A549 (cell line): Measurements from ENCODE around the gene GALNTL6. TPM values are rescaled to one million over a fixed set of nuclear protein-coding genes. Genes with fewer than 3 reads are reported as not detected.

ENCODE experiments used
- ATAC-seq, 2 experiments: fragments of 200-7000 bp in 1 of 2; fragments of >200 bp in 1 of 2; cut with Nextera tagmentation in 1 of 2; cut with Tn5 transposase in 1 of 2; 3 replicates each; pipeline versions ENCODE4 v1.8.0 to v1.9.1; 2018 to 2020; ENCODE audit warnings: mild to moderate bottlenecking in 1 of 2, moderate library complexity in 1 of 2
- CTCF ChIA-PET: fragments of 300-600 bp; sonication (Branson Sonifier 250); formaldehyde crosslinking; extraction: SDS; loops from one replicate; lab custom pipeline; 2021; ENCODE audit warnings: antibody characterized with exemption, inconsistent platforms; lab: Yijun Ruan, JAX
- POLR2A ChIA-PET: fragments of 350-600 bp; formaldehyde crosslinking; extraction: SDS; loops from one replicate; lab custom pipeline; 2021; ENCODE audit warnings: antibody characterized with exemption, inconsistent platforms; lab: Yijun Ruan, JAX
- DNase-seq, 2 experiments: peaks; one replicate each; pipeline versions ENCODE4 v3.0.0 to v3.0.0-alpha.2; 2011 to 2016; ENCODE audit warnings: low read depth in 1 of 2, low spot score in 1 of 2
- FAIRE-seq: peaks from 2 replicates; lab custom pipeline; 2011; peaks lifted over from hg19 to GRCh38; lab: Jason Lieb, UNC
- H3K27ac ChIP-seq, 2 experiments: fragments of >200 bp; sonication (Bioruptor Twin); formaldehyde crosslinking; 3 replicates each; pipeline ENCODE4 v1.5.1; 2016 to 2017
- H3K4me1 ChIP-seq: fragments of >200 bp; sonication (Bioruptor Twin); formaldehyde crosslinking; 3 replicates; pipeline ENCODE4 v1.6.1; 2016
- H3K4me2 ChIP-seq: fragments of >200 bp; sonication (Bioruptor Twin); formaldehyde crosslinking; 3 replicates; pipeline ENCODE4 v1.6.1; 2016
- H3K4me3 ChIP-seq: fragments of >200 bp; sonication (Bioruptor Twin); formaldehyde crosslinking; 3 replicates; pipeline ENCODE4 v1.5.1; 2016
- H3K9me3 ChIP-seq: fragments of >200 bp; sonication (Bioruptor Twin); formaldehyde crosslinking; 3 replicates; pipeline ENCODE4 v1.6.1; 2016
- BHLHE40 ChIP-seq: IDR thresholded peaks from 2 replicates; pipeline ENCODE4 v1.6.1; 2012; ENCODE audit warnings: low read depth, low read length, inconsistent platforms
- CBX8 ChIP-seq: fragments of 200-600 bp; sonication (generic); IDR thresholded peaks from 2 replicates; pipeline ENCODE4 v1.6.1; 2016
- CHD2 ChIP-seq: fragments of 150-350 bp; IDR thresholded peaks from 2 replicates; pipeline ENCODE4 v1.6.1; 2014; ENCODE audit warnings: low read length; ENCODE audit not compliant: partially characterized antibody
- CHD4 ChIP-seq: fragments of 200-600 bp; sonication (generic); IDR thresholded peaks from 2 replicates; pipeline ENCODE4 v1.6.1; 2016; ENCODE audit warnings: antibody characterized with exemption, mild to moderate bottlenecking, borderline replicate concordance
- FOSL2 ChIP-seq, 2 experiments: fragments of 450-650 bp in 1 of 2; fragments of >200 bp in 1 of 2; sonication (Bioruptor Twin) in 1 of 2; formaldehyde crosslinking; IDR thresholded peaks; 2 replicates each; pipeline versions ENCODE4 v1.5.0 to v1.6.1; 2016 to 2020; ENCODE audit warnings: mild to moderate bottlenecking in 1 of 2, moderate library complexity in 1 of 2
- HDAC2 ChIP-seq: fragments of 200-600 bp; sonication (generic); IDR thresholded peaks from 2 replicates; pipeline ENCODE4 v1.6.1; 2016
- HEYL ChIP-seq: fragments of 250-450 bp; sonication (Bioruptor Pico); IDR thresholded peaks from 2 replicates; pipeline ENCODE4 v1.8.0; 2021; ENCODE audit warnings: mild to moderate bottlenecking, moderate library complexity
- HOXA7 ChIP-seq: fragments of 250-450 bp; sonication (Bioruptor Pico); IDR thresholded peaks from 2 replicates; pipeline ENCODE4 v1.5.0; 2020; ENCODE audit warnings: mild to moderate bottlenecking, moderate library complexity
- HOXB5 ChIP-seq: fragments of 250-450 bp; sonication (Bioruptor Pico); IDR thresholded peaks from 2 replicates; pipeline ENCODE4 v1.5.0; 2020; ENCODE audit warnings: mild to moderate bottlenecking, moderate library complexity
- JUNB ChIP-seq: fragments of >200 bp; sonication (Bioruptor Twin); formaldehyde crosslinking; IDR thresholded peaks from 2 replicates; pipeline ENCODE4 v1.6.1; 2016
- KDM1A ChIP-seq: fragments of 200-600 bp; sonication (generic); IDR thresholded peaks from 2 replicates; pipeline ENCODE4 v1.6.1; 2016; ENCODE audit warnings: low read depth, mild to moderate bottlenecking
- MAFK ChIP-seq: fragments of 450-650 bp; IDR thresholded peaks from 2 replicates; pipeline ENCODE4 v1.6.1; 2014; ENCODE audit not compliant: partially characterized antibody
- NFE2L2 ChIP-seq: fragments of 150-350 bp; conservative IDR thresholded peaks from 2 replicates; pipeline ENCODE4 v1.6.1; 2014; ENCODE audit warnings: low read length
- NPAS2 ChIP-seq: fragments of 250-450 bp; sonication (Bioruptor Pico); IDR thresholded peaks from 2 replicates; pipeline ENCODE4 v1.8.0; 2022; ENCODE audit warnings: mild to moderate bottlenecking, moderate library complexity, borderline replicate concordance
- POLR2A ChIP-seq: IDR thresholded peaks from 2 replicates; pipeline ENCODE4 v1.6.1; 2012; ENCODE audit warnings: mild to moderate bottlenecking, low read length
- POLR2AphosphoS2 ChIP-seq: conservative IDR thresholded peaks from 2 replicates; pipeline ENCODE4 v1.6.1; 2012; ENCODE audit warnings: low read length, improper control_type of control experiment, inconsistent platforms
- RARB ChIP-seq: fragments of 250-450 bp; sonication (Bioruptor Pico); IDR thresholded peaks from 2 replicates; pipeline ENCODE4 v1.8.0; 2021; ENCODE audit warnings: mild to moderate bottlenecking, moderate library complexity
- RFX5 ChIP-seq: fragments of 450-650 bp; IDR thresholded peaks from 2 replicates; pipeline ENCODE4 v1.7.1; 2014; ENCODE audit warnings: antibody characterized with exemption, mild to moderate bottlenecking, moderate library complexity
- SMC3 ChIP-seq: fragments of >200 bp; sonication (Bioruptor Twin); formaldehyde crosslinking; IDR thresholded peaks from 3 replicates; pipeline ENCODE4 v1.6.1; 2018; ENCODE audit warnings: inconsistent platforms
- ZC3H11A ChIP-seq: fragments of 450-650 bp; IDR thresholded peaks from 2 replicates; pipeline ENCODE4 v1.6.1; 2014; ENCODE audit warnings: antibody characterized with exemption, mild to moderate bottlenecking
- WGBS: methylation state at CpG from one replicate; pipeline ENCODE4 v1.1.6; 2017; ENCODE audit errors: missing lambda C conversion rate; 5-methylcytosine and 5-hydroxymethylcytosine counted together
- polyA plus RNA-seq, 4 experiments: library from polyadenylated mRNA; depleted of rRNA in 3 of 4; stranded (reverse); fragments of >200 nt; fragmentation: RNase III in 1 of 4; extraction: RNeasy Plus Mini Kit Qiagen cat#74134 plus additional on column Dnase treatment in 1 of 4; gene quantifications; 2 replicates in 3 of 4; 3 replicates in 1 of 4; pipeline ENCODE4 v1.2.3, GENCODE V29; 2011 to 2017
- TF ChIP-seq, protein P1 (sequence below): fragments of >200 bp; sonication (Bioruptor Twin); formaldehyde crosslinking; IDR thresholded peaks from 2 replicates; pipeline ENCODE4 v1.6.1; 2016
- TF ChIP-seq, protein P2 (sequence below): IDR thresholded peaks from 2 replicates; pipeline ENCODE4 v1.6.1; 2012; ENCODE audit warnings: low read depth, borderline replicate concordance
- TF ChIP-seq, protein P3 (sequence below): IDR thresholded peaks from 2 replicates; pipeline ENCODE4 v1.6.1; 2012
- TF ChIP-seq, protein P4 (sequence below): fragments of >200 bp; sonication (Bioruptor Twin); formaldehyde crosslinking; IDR thresholded peaks from 3 replicates; pipeline ENCODE4 v1.5.1; 2016

Gene GALNTL6
- polyA plus RNA-seq, 2 of the 4 experiments (the other 2 are of a cell fraction), result 0.06 to 0.49 TPM

DNA sequence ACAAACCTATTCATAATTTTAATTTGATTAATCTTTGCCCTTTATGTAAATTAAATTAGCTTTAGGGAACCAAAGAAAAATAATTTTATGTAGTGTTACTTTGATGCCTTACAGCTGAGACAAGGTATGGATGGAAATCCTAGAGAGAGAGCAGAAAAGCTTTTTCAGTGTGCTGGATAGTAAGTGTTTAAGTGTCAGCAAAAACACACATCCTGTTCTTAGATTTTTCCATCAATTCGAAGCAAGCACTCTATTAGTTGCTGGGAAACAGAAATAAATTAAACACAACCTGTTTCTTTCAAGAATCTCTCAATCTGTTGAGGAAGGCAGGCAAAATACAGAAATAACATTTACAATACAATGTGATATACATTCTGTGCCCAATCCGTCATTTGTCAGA lies 327.8 kb downstream of the GALNTL6 start:
- TF ChIP-seq BHLHE40 (no peak), CBX8 (no peak), CHD4 (no peak), RARB (CRISPR knock-in tag) (no peak), HDAC2 (no peak), NFE2L2 (no peak), POLR2AphosphoS2 (no peak), HOXB5 (CRISPR knock-in tag) (no peak), HOXA7 (CRISPR knock-in tag) (no peak), MAFK (no peak), NPAS2 (CRISPR knock-in tag) (no peak), JUNB (no peak), KDM1A (no peak)
- TF ChIP-seq, protein P1, sequence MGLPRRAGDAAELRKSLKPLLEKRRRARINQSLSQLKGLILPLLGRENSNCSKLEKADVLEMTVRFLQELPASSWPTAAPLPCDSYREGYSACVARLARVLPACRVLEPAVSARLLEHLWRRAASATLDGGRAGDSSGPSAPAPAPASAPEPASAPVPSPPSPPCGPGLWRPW, result no peak
- TF ChIP-seq, protein P2, sequence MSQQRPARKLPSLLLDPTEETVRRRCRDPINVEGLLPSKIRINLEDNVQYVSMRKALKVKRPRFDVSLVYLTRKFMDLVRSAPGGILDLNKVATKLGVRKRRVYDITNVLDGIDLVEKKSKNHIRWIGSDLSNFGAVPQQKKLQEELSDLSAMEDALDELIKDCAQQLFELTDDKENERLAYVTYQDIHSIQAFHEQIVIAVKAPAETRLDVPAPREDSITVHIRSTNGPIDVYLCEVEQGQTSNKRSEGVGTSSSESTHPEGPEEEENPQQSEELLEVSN, result no peak
- TF ChIP-seq, all 56 proteins: peak for 0
- ChIA-PET CTCF (no interaction called here), POLR2A (no interaction called here)
- no peak overlapping the region for H3K27ac ChIP-seq
- ATAC-seq (no peak), FAIRE-seq (no peak), DNase-seq (no peak)
- no peak overlapping the region for H3K4me2 ChIP-seq
- H3K9me3 ChIP-seq, result no peaks in the 10 kb centered on the region
- H3K4me1 ChIP-seq, result peaks cover 16% of the 10 kb centered on the region
- WGBS, result 59% methylated on average over 2 of the region's 2 CpGs
- H3K4me3 ChIP-seq, result no peak overlapping the region

DNA sequence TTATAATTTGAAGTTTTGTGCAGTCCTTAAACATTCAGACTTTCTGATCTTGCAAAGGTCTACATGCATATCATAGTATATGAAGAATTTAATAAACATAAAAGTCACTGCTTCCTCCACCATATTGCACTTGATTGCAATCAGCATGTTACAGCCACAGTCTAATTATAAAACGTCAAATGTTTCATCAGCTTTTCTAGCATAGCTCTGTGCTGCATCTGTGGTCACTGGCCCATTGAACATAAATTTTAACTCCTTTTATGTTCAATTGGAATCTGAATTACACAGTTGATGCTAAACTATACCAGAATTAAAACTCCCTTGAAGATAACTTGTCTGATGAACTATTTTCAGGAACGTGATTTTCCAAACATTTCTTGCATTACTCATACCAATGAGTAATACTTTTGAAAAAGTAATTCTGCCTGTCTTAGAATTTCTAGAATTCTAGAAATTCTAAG lies 329.1 kb downstream of the GALNTL6 start:
- Histone ChIP-seq H3K9me3 (no peaks in the 10 kb centered on the region), H3K4me2 (peak overlapping the region; percentile 31), H3K27ac (no peak overlapping the region), H3K4me1 (peaks cover 16% of the 10 kb centered on the region), H3K4me3 (no peak overlapping the region)
- ATAC-seq (no peak), FAIRE-seq (no peak), DNase-seq (peak in 1 of 2 experiments; percentile 2)
- 10% methylated on average over 2 of the region's 2 CpGs for WGBS
- CTCF ChIA-PET, result no interaction called here
- POLR2A ChIA-PET, result no interaction called here
- no peak for TF ChIP-seq SMC3
- TF ChIP-seq FOSL2 (IDR thresholded peaks at IDR 0.05), result no peak
- TF ChIP-seq FOSL2 (CRISPR knock-in tag; IDR thresholded peaks at IDR 0.05), result peak; percentile 51; the same call in 1 of the 2 replicates
- TF ChIP-seq, all 56 proteins: peak for 1

DNA sequence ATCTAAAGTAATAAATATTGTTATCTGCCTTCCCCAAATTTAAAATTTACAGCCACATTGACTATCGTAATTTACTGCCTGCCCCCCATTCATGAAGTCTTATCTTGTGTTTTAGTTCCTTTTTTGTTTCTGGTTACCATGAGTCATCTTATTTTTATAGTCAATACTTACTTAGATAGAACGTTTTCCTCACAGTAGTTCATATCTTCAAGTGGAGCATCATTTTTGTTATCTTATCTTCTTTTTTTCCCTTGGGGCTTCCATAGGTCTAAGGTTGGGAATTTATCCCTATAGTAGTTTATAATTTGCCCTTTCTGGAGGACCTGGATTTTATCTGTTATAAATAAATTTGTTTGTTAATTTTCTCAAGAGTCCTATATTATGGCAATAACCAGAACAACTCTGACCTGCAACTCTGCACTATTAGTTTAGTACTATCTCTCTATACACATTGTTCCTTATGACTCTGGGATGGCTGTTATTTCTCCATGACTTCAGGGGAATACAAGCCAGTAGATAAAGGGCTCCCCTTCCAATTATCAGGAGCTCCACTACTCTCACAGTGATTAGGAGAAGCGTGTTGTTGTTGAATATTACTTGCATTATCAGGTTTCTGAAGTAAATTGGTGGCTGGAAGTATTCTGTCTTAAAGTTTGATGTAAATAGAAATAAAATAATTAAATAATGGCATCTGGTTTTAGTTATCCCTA lies 330.6 kb downstream of the GALNTL6 start:
- WGBS, result 53% methylated on average over 3 of the region's 3 CpGs
- no peak overlapping the region for H3K4me3 ChIP-seq
- no peak for FAIRE-seq
- no peak overlapping the region; the same call in 2 of the 3 replicates for H3K4me2 ChIP-seq
- DNase-seq, result no peak
- ATAC-seq, result no peak
- no peak overlapping the region for H3K27ac ChIP-seq
- ChIA-PET POLR2A (no interaction called here), CTCF (no interaction called here)
- peaks cover 20% of the 10 kb centered on the region for H3K4me1 ChIP-seq
- no peaks in the 10 kb centered on the region for H3K9me3 ChIP-seq
- no peak for TF ChIP-seq CBX8
- TF ChIP-seq KDM1A, result no peak
- no peak for TF ChIP-seq RARB (CRISPR knock-in tag)
- TF ChIP-seq, protein P3, sequence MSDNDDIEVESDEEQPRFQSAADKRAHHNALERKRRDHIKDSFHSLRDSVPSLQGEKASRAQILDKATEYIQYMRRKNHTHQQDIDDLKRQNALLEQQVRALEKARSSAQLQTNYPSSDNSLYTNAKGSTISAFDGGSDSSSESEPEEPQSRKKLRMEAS, result no peak
- TF ChIP-seq RFX5, result no peak
- TF ChIP-seq JUNB, result no peak
- TF ChIP-seq, protein P1, result no peak
- no peak for TF ChIP-seq HOXA7 (CRISPR knock-in tag)
- TF ChIP-seq POLR2A, result no peak
- no peak for TF ChIP-seq NFE2L2
- TF ChIP-seq, protein P4, sequence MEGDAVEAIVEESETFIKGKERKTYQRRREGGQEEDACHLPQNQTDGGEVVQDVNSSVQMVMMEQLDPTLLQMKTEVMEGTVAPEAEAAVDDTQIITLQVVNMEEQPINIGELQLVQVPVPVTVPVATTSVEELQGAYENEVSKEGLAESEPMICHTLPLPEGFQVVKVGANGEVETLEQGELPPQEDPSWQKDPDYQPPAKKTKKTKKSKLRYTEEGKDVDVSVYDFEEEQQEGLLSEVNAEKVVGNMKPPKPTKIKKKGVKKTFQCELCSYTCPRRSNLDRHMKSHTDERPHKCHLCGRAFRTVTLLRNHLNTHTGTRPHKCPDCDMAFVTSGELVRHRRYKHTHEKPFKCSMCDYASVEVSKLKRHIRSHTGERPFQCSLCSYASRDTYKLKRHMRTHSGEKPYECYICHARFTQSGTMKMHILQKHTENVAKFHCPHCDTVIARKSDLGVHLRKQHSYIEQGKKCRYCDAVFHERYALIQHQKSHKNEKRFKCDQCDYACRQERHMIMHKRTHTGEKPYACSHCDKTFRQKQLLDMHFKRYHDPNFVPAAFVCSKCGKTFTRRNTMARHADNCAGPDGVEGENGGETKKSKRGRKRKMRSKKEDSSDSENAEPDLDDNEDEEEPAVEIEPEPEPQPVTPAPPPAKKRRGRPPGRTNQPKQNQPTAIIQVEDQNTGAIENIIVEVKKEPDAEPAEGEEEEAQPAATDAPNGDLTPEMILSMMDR, result no peak
- no peak for TF ChIP-seq CHD2
- TF ChIP-seq HEYL (CRISPR knock-in tag), result no peak
- no peak for TF ChIP-seq ZC3H11A
